BJ (cell line): ENCODE measurements around the gene FUT8. TPM values are rescaled to one million over a fixed set of nuclear protein-coding genes. Genes with fewer than 3 reads are reported as not detected.

Experiments used
- CTCF ChIA-PET: fragments of 350-600 bp; formaldehyde crosslinking; extraction: SDS; loops from one replicate; lab custom pipeline; 2021; ENCODE audit warnings: antibody characterized with exemption, inconsistent platforms; lab: Yijun Ruan, JAX
- POLR2A ChIA-PET: fragments of 300-600 bp; sonication (Branson Sonifier 250); formaldehyde crosslinking; extraction: SDS; loops from one replicate; lab custom pipeline; 2021; ENCODE audit warnings: antibody characterized with exemption; lab: Charles Lee
- DNase-seq: peaks from one replicate; pipeline ENCODE4 v3.0.0-alpha.2; 2011; ENCODE audit warnings: low read depth
- H3K27me3 ChIP-seq: 2 replicates; pipeline ENCODE4 v1.6.0; 2011; ENCODE audit warnings: low read length; ENCODE audit not compliant: control insufficient read depth, insufficient read depth
- H3K36me3 ChIP-seq: 2 replicates; pipeline ENCODE4 v1.5.1; 2011; ENCODE audit warnings: low read length; ENCODE audit not compliant: control insufficient read depth, insufficient read depth
- H3K4me3 ChIP-seq: 2 replicates; pipeline ENCODE4 v1.5.1; 2011; ENCODE audit warnings: low read depth, mild to moderate bottlenecking, control low read depth, low read length
- CTCF ChIP-seq: IDR thresholded peaks from 2 replicates; pipeline ENCODE4 v1.5.1; 2011; ENCODE audit warnings: low read depth, mild to moderate bottlenecking, control low read depth, inconsistent platforms, low read length, moderate library complexity; ENCODE audit not compliant: insufficient read depth
- polyA plus RNA-seq: library from polyadenylated mRNA; depleted of rRNA; stranded (reverse); fragments of >200 nt; gene quantifications from 2 replicates; pipeline ENCODE4 v1.2.3, GENCODE V29; 2011

The FUT8 gene
- polyA plus RNA-seq, 1 experiment = 14.7 TPM

GRCh38 chr14:65428691-65429090 lies 16.2 kb downstream of the FUT8 start:
- Histone ChIP-seq H3K27me3 (no peaks in the 10 kb centered on the region), H3K36me3 (no peaks in the 10 kb centered on the region), H3K4me3 (no peak overlapping the region)
- ChIA-PET CTCF (no interaction called here), POLR2A (no interaction called here)
- no peak for TF ChIP-seq CTCF
- DNase-seq = no peak

GRCh38 chr14:65429757-65430156 lies 17.2 kb downstream of the FUT8 start:
- ChIA-PET POLR2A (no interaction called here), CTCF (interaction anchor here (0.6 kb wide), 1 partner anchor 16 kb away, joined by 5 read pairs; no protein-coding TSS in a partner anchor)
- DNase-seq = no peak
- Histone ChIP-seq H3K27me3 (no peaks in the 10 kb centered on the region), H3K36me3 (no peaks in the 10 kb centered on the region), H3K4me3 (no peak overlapping the region)
- TF ChIP-seq CTCF = no peak

GRCh38 chr14:65431245-65431644 lies 18.7 kb downstream of the FUT8 start:
- Histone ChIP-seq H3K36me3 (no peaks in the 10 kb centered on the region), H3K27me3 (no peaks in the 10 kb centered on the region), H3K4me3 (no peak overlapping the region)
- no peak for TF ChIP-seq CTCF
- POLR2A ChIA-PET = no interaction called here
- CTCF ChIA-PET = no interaction called here
- no peak for DNase-seq

GRCh38 chr14:65431951-65432350 lies 19.4 kb downstream of the FUT8 start:
- H3K27me3 ChIP-seq = no peaks in the 10 kb centered on the region
- CTCF ChIA-PET = interaction anchor here (0.6 kb wide), 1 partner anchor 90 kb away, joined by 3 read pairs; no protein-coding TSS in a partner anchor
- POLR2A ChIA-PET = no interaction called here
- DNase-seq = no peak
- TF ChIP-seq CTCF = no peak
- no peak overlapping the region for H3K4me3 ChIP-seq
- no peaks in the 10 kb centered on the region for H3K36me3 ChIP-seq

GRCh38 chr14:65432361-65432948 lies 19.9 kb downstream of the FUT8 start:
- ChIA-PET POLR2A (no interaction called here), CTCF (interaction anchor here (0.6 kb wide), 1 partner anchor 89 kb away, joined by 3 read pairs; no protein-coding TSS in a partner anchor)
- no peaks in the 10 kb centered on the region for H3K36me3 ChIP-seq
- no peak overlapping the region for H3K4me3 ChIP-seq
- DNase-seq = no peak
- TF ChIP-seq CTCF = no peak
- no peaks in the 10 kb centered on the region for H3K27me3 ChIP-seq
